ENCODE results near the gene ERBB2. TPM values are rescaled to one million over a fixed set of nuclear protein-coding genes. Genes with fewer than 3 reads are reported as not detected.

Gene ERBB2
- total RNA-seq, 6 experiments from 2014 or later, result 8.9 to 40.4 (median 26.2) TPM

GRCh38 chr17:39653316-39653661 is 46.6 kb upstream of the ERBB2 start:
- Histone ChIP-seq H3K27me3 (no peaks in the 10 kb centered on the region), H3K4me1 (peaks cover 0 to 7% (median 0%) of the 10 kb centered on the region in 4 donors), H3K9me3 (no peaks in the 10 kb centered on the region), H3K36me3 (no peaks in the 10 kb centered on the region), H3K27ac (no peak overlapping the region), H3K4me3 (no peak overlapping the region)
- 70% methylated on average over 5 of the region's 12 CpGs for WGBS (ENCODE audit: insufficient coverage, low coverage, low lambda C conversion rate, missing lambda C conversion rate)
- ATAC-seq (peak in 1 of 4 donors; percentile 11), DNase-seq (no peak)
- intact Hi-C loops (cut with DNase I), result no loop called here
- TF ChIP-seq CTCF (IDR thresholded peaks at IDR 0.05) (no peak), POLR2A (IDR thresholded peaks at IDR 0.05) (no peak)

DNA sequence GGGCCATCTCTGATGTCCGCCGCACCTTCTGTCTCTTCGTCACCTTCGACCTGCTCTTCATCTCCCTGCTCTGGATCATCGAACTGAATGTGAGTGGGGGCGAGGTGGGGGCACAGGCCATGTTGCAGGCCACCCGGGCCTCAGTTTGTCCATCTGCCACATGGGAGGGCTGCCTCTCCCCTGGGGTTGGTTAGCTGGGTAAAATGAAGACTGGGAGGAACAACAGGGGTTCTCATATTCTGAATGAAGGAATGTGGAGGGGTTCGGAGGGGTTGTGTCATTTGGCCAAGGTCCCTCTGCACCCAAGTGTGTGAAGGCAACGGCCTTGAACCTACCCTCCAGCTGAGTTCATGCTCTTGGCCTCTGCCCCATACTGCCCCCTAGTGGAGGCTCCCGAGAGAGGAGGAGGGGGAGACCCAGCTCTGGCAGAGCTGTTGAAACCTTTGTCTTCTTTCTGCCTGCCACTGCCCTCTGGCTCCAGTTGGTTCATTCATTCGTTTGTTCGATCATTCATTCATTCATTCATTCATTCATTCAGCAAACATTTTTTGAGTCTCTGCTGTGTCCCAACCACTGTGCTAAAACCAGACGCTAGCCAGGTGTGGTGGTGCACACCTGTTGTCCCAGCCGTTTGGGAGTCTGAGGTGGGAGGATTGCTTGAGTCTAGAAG is 46.1 kb upstream of the ERBB2 start:
- TF ChIP-seq POLR2A (IDR thresholded peaks at IDR 0.05), result no peak
- peak; percentile 62 to 89 (median 72) for TF ChIP-seq CTCF (IDR thresholded peaks at IDR 0.05)
- DNase-seq (peak in 1 of 3 donors; percentile 66), ATAC-seq (peak; percentile 54 to 80 (median 70))
- intact Hi-C loops (cut with DNase I), result no loop called here
- Histone ChIP-seq H3K27me3 (no peaks in the 10 kb centered on the region), H3K9me3 (no peaks in the 10 kb centered on the region), H3K4me1 (peaks cover 0 to 7% (median 0%) of the 10 kb centered on the region in 4 donors), H3K36me3 (no peaks in the 10 kb centered on the region), H3K4me3 (no peak overlapping the region), H3K27ac (no peak overlapping the region)
- WGBS (ENCODE audit: insufficient coverage, low coverage, low lambda C conversion rate, missing lambda C conversion rate), result 58% methylated on average over 14 of the region's 14 CpGs

- peaks cover 0 to 7% (median 0%) of the 10 kb centered on the region in 4 donors for H3K4me1 ChIP-seq
- no peak overlapping the region for H3K4me3 ChIP-seq
- H3K9me3 ChIP-seq, result no peaks in the 10 kb centered on the region
- no peaks in the 10 kb centered on the region for H3K27me3 ChIP-seq
- 78% methylated on average over 2 of the region's 2 CpGs for WGBS (ENCODE audit: insufficient coverage, low coverage, low lambda C conversion rate, missing lambda C conversion rate)
- ATAC-seq, result no peak
- no peaks in the 10 kb centered on the region for H3K36me3 ChIP-seq
- no peak overlapping the region for H3K27ac ChIP-seq
- DNase-seq, result no peak
- intact Hi-C loops (cut with DNase I), result no loop called here
- TF ChIP-seq CTCF (IDR thresholded peaks at IDR 0.05) (no peak), POLR2A (IDR thresholded peaks at IDR 0.05) (no peak)
Measured at GRCh38 chr17:39655105-39655504, 44.8 kb upstream of the ERBB2 start.

- H3K27ac ChIP-seq, result no peak overlapping the region
- no peak for TF ChIP-seq CTCF (IDR thresholded peaks at IDR 0.05)
- TF ChIP-seq POLR2A (IDR thresholded peaks at IDR 0.05), result no peak
- WGBS (ENCODE audit: insufficient coverage, low coverage, low lambda C conversion rate, missing lambda C conversion rate), result 80% methylated on average over 1 of the region's 11 CpGs
- no peaks in the 10 kb centered on the region for H3K27me3 ChIP-seq
- H3K9me3 ChIP-seq, result no peaks in the 10 kb centered on the region
- DNase-seq (no peak), ATAC-seq (no peak)
- H3K36me3 ChIP-seq, result no peaks in the 10 kb centered on the region
- peaks cover 0 to 14% (median 4%) of the 10 kb centered on the region in 4 donors for H3K4me1 ChIP-seq
- no peak overlapping the region for H3K4me3 ChIP-seq
- intact Hi-C loops (cut with DNase I), result no loop called here
Measured at GRCh38 chr17:39658346-39658745, 41.5 kb upstream of the ERBB2 start.

All from right lobe of liver (tissue), 6 donors.